HAP-1 (cell line): ENCODE measurements around the gene PCDHGB2.
A peak's percentile ranks its signal among the peaks of the same experiment; 100 is the strongest.
"Not testable (repeated sequence)": the region's sequence is repeated elsewhere in the genome, so short reads cannot be mapped to it uniquely, and the experiment has no call there.

ENCODE experiments used
- DNase-seq, 2 experiments: peaks; one replicate each; pipeline ENCODE4 v3.0.0-alpha.2; 2016 to 2020; ENCODE audit warnings: low spot score in 2 of 2
- H3K27me3 ChIP-seq: fragments of 250-450 bp; sonication (Bioruptor Pico); 2 replicates; pipeline ENCODE4 v1.5.1; 2020; ENCODE audit warnings: low read depth, mild to moderate bottlenecking, moderate library complexity
- H3K36me3 ChIP-seq: fragments of 250-450 bp; sonication (Bioruptor Pico); replicated peaks from 2 replicates; pipeline ENCODE4 v1.5.1; 2020; ENCODE audit warnings: mild to moderate bottlenecking
- H3K4me1 ChIP-seq: fragments of 250-450 bp; sonication (Bioruptor Pico); 2 replicates; pipeline ENCODE4 v1.5.1; 2020; ENCODE audit warnings: mild to moderate bottlenecking
- H3K4me3 ChIP-seq: fragments of 250-450 bp; sonication (Bioruptor Pico); 2 replicates; pipeline ENCODE4 v1.5.1; 2020; ENCODE audit warnings: mild to moderate bottlenecking, moderate library complexity
- H3K9me3 ChIP-seq: fragments of 250-450 bp; sonication (Bioruptor Pico); 2 replicates; pipeline ENCODE4 v1.5.1; 2020; ENCODE audit warnings: mild to moderate bottlenecking, moderate library complexity
- in situ Hi-C: fragments of 300-500 bp; cut with MboI; formaldehyde crosslinking; loops from 3 replicates; pipeline ENCODE4 v1.14.3; 2020; ENCODE audit warnings: low sequenced_read_pairs, inconsistent platforms, mixed read lengths

PCDHGB2 gene

DNA sequence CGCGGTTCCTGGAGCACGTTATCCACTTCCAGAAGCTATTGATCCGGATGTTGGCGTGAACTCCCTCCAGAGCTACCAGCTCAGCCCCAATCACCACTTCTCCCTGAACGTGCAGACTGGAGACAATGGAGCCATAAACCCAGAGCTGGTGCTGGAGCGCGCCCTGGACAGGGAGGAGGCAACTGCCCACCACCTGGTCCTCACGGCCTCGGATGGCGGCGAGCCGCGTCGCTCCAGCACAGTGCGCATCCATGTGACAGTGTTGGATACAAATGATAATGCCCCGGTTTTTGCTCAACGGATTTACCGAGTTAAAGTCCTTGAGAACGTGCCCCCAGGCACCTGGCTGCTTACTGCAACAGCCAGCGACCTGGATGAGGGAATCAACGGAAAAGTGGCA is 43.6 kb downstream of the PCDHGB2 start:
- Histone ChIP-seq H3K4me3 (no peak overlapping the region), H3K9me3 (no peaks in the 10 kb centered on the region), H3K4me1 (no peaks in the 10 kb centered on the region), H3K27me3 (no peaks in the 10 kb centered on the region), H3K36me3 (no peaks in the 10 kb centered on the region)
- in situ Hi-C loops: no loop called here
- no peak for DNase-seq

GRCh38 chr5:141407790-141408505 is 48.2 kb downstream of the PCDHGB2 start, which contains the start of gene PCDHGB6:
Gene PCDHGB6 (plus strand): TSS chr5:141408021. CDS start chr5:141408203, 182 bp downstream.
- H3K4me3 ChIP-seq, H3K36me3 ChIP-seq, H3K9me3 ChIP-seq, in situ Hi-C loops, H3K27me3 ChIP-seq, H3K4me1 ChIP-seq: not testable (repeated sequence)
- DNase-seq: peak in 1 of 2 experiments; percentile 7

GRCh38 chr5:141409598-141410306 is 50.0 kb downstream of the PCDHGB2 start:
- Histone ChIP-seq H3K4me1 (no peaks in the 10 kb centered on the region; the same call in 1 of the 2 replicates), H3K9me3 (0 out of 2 replicates have a peak, but pooled peaks cover 2% of the 10 kb centered on the region), H3K27me3 (no peaks in the 10 kb centered on the region), H3K4me3 (no peak overlapping the region), H3K36me3 (no peaks in the 10 kb centered on the region)
- in situ Hi-C loops: loop anchor here (5.0 to 10.0 kb wide), 2 partner anchors 115 to 153 kb away; no protein-coding TSS in a partner anchor
- no peak for DNase-seq

DNA sequence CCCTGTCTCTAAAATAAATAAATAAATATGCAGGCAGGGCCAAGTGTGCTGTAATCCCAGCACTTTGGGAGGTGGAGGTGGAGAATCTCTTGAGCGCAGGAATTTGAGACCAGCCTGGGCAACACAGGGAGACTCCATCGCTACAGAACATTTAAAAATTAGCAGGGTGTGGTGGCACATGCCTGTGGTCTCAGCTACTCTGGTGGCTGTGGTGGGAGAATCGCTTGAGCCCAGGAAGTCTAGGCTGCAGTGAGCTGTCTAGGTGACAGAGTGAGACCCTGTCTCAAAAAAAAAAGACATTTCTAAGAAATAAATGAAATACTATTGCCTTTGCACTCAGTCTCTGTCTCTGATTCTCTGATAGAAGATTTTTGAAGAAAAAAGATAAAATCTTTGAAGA is 51.8 kb downstream of the PCDHGB2 start:
- no peak for DNase-seq
- in situ Hi-C loops: loop anchor here (5.0 to 10.0 kb wide), 2 partner anchors 113 to 151 kb away; no protein-coding TSS in a partner anchor

More for the DNA sequence above, 51.8 kb downstream of the PCDHGB2 start:
- H3K9me3 ChIP-seq: peaks cover 5% of the 10 kb centered on the region; the same call in 1 of the 2 replicates
- no peak overlapping the region for H3K4me3 ChIP-seq
- no peaks in the 10 kb centered on the region; the same call in 1 of the 2 replicates for H3K4me1 ChIP-seq
- H3K27me3 ChIP-seq: no peaks in the 10 kb centered on the region
- no peaks in the 10 kb centered on the region for H3K36me3 ChIP-seq
